ENCODE data around the gene PRKACB. TPM values are rescaled to one million over a fixed set of nuclear protein-coding genes. Genes with fewer than 3 reads are reported as not detected.
"Not testable (repeated sequence)": the region's sequence is repeated elsewhere in the genome, so short reads cannot be mapped to it uniquely, and the experiment has no call there.

Gene PRKACB
- 10 to 100 TPM; 13.3 to 75.1 (median 34.2) TPM for total RNA-seq

GRCh38 chr1:84143796-84144565, at the start of gene PRKACB:
PRKACB (plus strand) TSS chr1:84144271; CDS start chr1:84144362, 91 bp downstream.
- Histone ChIP-seq H3K27me3 (no peaks in the 10 kb centered on the region), H3K9me3 (no peaks in the 10 kb centered on the region), H3K4me1 (no peaks in the 10 kb centered on the region), H3K27ac (peak within 1 kb of the TSS in 1 of 2 donors; percentile 25), H3K36me3 (no peaks in the 10 kb centered on the region), H3K4me3 (no peak within 1 kb of the TSS)
- DNase-seq = no peak
- intact Hi-C loops (cut with DNase I; ENCODE audit: low total_unique reads) = loop anchor here (10.0 kb wide), 1 partner anchor 291 kb away; no protein-coding TSS in a partner anchor
- no peak for TF ChIP-seq CTCF (IDR thresholded peaks at IDR 0.05)
- TF ChIP-seq POLR2A (IDR thresholded peaks at IDR 0.05) = no peak

DNA sequence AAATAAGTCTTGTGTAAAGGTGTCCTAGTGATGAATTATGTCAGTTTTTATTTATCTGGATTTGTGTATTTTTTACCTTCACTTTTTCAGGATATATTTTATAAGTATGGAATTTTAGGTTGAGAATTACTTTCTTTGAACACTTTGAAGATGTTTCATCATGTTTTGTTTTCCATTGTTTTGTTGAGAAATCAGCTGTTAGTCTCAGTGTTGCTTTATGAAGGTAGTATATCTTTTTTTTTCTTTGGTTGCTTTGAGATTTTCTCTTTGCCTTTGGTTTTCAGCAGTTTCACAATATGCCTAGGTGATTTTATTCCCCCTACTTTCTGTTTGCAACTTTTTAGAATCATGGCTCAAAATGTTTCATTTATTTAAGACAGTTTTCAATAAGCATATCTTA, 48.8 kb upstream of the PRKACB start:
- TF ChIP-seq POLR2A (IDR thresholded peaks at IDR 0.05) (no peak), CTCF (IDR thresholded peaks at IDR 0.05) (no peak)
- H3K27ac ChIP-seq = no peak overlapping the region
- H3K4me3 ChIP-seq = no peak overlapping the region
- no peaks in the 10 kb centered on the region for H3K36me3 ChIP-seq
- intact Hi-C loops (cut with DNase I; ENCODE audit: low total_unique reads) = no loop called here
- H3K27me3 ChIP-seq = no peaks in the 10 kb centered on the region
- no peak for DNase-seq
- H3K9me3 ChIP-seq = no peaks in the 10 kb centered on the region
- H3K4me1 ChIP-seq = no peaks in the 10 kb centered on the region

GRCh38 chr1:84096176-84096575, 47.9 kb upstream of the PRKACB start:
- intact Hi-C loops (cut with DNase I; ENCODE audit: low total_unique reads) = no loop called here
- Histone ChIP-seq H3K27ac (no peak overlapping the region), H3K4me1 (no peaks in the 10 kb centered on the region), H3K27me3 (no peaks in the 10 kb centered on the region), H3K9me3 (no peaks in the 10 kb centered on the region), H3K4me3 (no peak overlapping the region), H3K36me3 (no peaks in the 10 kb centered on the region)
- TF ChIP-seq POLR2A (IDR thresholded peaks at IDR 0.05) (no peak), CTCF (IDR thresholded peaks at IDR 0.05) (no peak)
- no peak for DNase-seq

GRCh38 chr1:84101204-84101603, 42.9 kb upstream of the PRKACB start:
- no peak for DNase-seq
- Histone ChIP-seq H3K4me3 (no peak overlapping the region), H3K4me1 (no peaks in the 10 kb centered on the region), H3K27ac (no peak overlapping the region), H3K36me3 (no peaks in the 10 kb centered on the region), H3K27me3 (no peaks in the 10 kb centered on the region), H3K9me3 (no peaks in the 10 kb centered on the region)
- TF ChIP-seq POLR2A (IDR thresholded peaks at IDR 0.05) (no peak), CTCF (IDR thresholded peaks at IDR 0.05) (no peak)
- intact Hi-C loops (cut with DNase I; ENCODE audit: low total_unique reads) = no loop called here

DNA sequence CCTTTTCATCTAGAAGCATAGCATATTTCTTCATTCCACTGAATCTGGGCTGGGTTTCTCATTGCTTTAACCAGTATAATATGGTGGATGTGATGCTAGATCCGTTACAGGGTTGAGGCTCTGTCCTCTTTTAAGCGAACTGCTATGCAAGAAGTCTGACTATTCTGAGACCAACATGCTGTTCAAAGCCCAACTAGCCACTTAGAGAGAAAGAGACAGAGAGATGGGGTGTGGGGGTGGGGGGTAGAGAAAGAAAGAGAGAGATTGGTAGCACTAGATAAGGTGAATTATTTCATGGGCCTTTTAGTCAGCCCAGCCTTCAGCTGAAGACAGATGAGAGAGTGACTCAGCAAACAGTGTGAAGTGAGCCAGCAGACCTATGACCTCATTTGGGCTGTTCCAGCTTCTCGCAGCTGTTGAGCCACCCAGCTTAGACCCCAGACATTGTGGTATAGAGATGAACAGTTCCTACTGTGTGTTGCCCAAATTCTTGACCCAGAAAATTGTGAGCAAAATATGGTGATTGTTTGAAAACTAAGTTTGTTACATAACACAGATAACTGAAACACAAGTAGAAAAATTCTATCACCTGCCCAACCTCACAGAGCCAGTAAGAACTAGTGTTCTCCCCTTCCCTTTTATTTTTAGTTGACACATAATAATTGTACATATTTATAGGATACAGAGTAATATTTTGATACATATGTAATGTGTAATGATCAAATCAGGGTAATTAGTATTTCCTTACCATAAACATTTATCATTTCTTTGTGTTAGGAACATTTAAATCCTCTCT, 40.7 kb upstream of the PRKACB start:
- TF ChIP-seq POLR2A (IDR thresholded peaks at IDR 0.05) (no peak), CTCF (IDR thresholded peaks at IDR 0.05) (no peak)
- Histone ChIP-seq H3K36me3 (no peaks in the 10 kb centered on the region), H3K27ac (no peak overlapping the region), H3K4me3 (no peak overlapping the region), H3K4me1 (no peaks in the 10 kb centered on the region), H3K27me3 (no peaks in the 10 kb centered on the region), H3K9me3 (no peaks in the 10 kb centered on the region)
- intact Hi-C loops (cut with DNase I; ENCODE audit: low total_unique reads) = no loop called here
- DNase-seq = peak; percentile 41 to 45

DNA sequence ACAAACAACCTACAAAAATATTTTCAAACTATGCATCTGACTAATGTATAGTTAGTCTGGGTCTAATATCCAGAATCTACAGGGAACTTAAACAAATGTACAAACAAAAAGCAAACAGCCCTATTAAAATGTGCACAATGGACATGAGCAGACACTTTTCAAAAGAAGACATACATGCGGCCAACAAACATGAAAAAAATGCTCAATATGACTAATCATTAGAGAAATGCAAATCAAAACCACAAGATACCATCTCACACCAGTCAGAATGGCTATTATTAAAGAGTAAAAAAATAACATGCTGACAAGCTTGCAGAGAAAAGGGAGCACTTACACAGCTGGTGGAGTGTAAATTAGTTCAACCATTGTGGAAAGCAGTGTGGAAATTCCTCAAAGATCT, 36.5 kb upstream of the PRKACB start:
- H3K36me3 ChIP-seq; H3K27me3 ChIP-seq; H3K9me3 ChIP-seq; H3K4me3 ChIP-seq; H3K4me1 ChIP-seq; DNase-seq; H3K27ac ChIP-seq; intact Hi-C loops (cut with DNase I; ENCODE audit: low total_unique reads): not testable (repeated sequence)

All from uterus (tissue), 4 donors.